Measurements from ENCODE around the gene GDNF.

The GDNF gene

DNA sequence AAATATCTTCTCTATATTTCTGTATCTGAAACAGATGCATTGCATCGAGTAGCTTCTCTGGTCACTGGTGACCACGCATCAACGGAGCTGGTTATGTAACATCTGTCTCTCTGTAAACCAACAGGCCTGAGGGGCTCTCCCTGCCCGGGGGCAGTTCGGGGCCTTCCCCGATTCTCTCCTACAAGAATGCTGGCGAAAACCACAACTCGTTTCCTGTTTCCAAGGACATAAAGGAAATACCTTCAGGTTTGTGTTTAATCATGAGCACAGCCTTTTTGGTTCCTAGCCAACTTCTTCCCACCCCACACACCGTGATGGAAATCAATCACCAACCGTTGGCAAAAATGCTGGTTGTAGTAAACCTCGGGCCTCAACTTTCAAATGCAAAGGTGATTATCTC lies 25.1 kb downstream of the GDNF start:
- DNase-seq (ENCODE audit: low spot score): no peak

DNA sequence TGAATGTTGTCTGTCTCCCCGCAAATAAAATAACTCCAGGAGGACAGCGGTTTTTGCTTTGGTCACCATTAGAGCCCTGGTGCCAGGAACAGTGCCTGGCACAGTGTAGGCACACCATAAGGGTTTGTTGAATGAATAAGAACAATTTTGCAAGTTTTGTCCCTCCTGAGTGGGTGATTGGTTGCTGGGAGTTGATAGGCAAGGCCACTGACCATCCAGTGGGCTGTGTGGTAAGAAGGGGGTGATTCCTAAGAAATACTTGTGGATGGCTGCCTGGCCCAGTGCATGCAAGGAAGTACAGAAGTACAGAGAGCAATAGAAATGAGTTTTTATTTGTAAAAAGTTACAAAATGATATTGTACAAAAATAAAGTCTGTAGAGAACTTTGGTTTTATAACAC lies 27.5 kb downstream of the GDNF start:
- TF ChIP-seq, protein P1, sequence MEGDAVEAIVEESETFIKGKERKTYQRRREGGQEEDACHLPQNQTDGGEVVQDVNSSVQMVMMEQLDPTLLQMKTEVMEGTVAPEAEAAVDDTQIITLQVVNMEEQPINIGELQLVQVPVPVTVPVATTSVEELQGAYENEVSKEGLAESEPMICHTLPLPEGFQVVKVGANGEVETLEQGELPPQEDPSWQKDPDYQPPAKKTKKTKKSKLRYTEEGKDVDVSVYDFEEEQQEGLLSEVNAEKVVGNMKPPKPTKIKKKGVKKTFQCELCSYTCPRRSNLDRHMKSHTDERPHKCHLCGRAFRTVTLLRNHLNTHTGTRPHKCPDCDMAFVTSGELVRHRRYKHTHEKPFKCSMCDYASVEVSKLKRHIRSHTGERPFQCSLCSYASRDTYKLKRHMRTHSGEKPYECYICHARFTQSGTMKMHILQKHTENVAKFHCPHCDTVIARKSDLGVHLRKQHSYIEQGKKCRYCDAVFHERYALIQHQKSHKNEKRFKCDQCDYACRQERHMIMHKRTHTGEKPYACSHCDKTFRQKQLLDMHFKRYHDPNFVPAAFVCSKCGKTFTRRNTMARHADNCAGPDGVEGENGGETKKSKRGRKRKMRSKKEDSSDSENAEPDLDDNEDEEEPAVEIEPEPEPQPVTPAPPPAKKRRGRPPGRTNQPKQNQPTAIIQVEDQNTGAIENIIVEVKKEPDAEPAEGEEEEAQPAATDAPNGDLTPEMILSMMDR (IDR thresholded peaks at IDR 0.05; ENCODE audit: borderline replicate concordance, control extremely low read depth, extremely low read depth, insufficient read depth, missing control alignments): no peak
- in situ Hi-C loops (cut with MboI; ENCODE audit: low sequenced_read_pairs, unreplicated experiment): no loop called here
- DNase-seq (ENCODE audit: low spot score): no peak

More for the DNA sequence above, 25.1 kb downstream of the GDNF start:
- in situ Hi-C loops (cut with MboI; ENCODE audit: low sequenced_read_pairs, unreplicated experiment): no loop called here
- TF ChIP-seq, protein P1 (IDR thresholded peaks at IDR 0.05; ENCODE audit: borderline replicate concordance, control extremely low read depth, extremely low read depth, insufficient read depth, missing control alignments): no peak

DNA sequence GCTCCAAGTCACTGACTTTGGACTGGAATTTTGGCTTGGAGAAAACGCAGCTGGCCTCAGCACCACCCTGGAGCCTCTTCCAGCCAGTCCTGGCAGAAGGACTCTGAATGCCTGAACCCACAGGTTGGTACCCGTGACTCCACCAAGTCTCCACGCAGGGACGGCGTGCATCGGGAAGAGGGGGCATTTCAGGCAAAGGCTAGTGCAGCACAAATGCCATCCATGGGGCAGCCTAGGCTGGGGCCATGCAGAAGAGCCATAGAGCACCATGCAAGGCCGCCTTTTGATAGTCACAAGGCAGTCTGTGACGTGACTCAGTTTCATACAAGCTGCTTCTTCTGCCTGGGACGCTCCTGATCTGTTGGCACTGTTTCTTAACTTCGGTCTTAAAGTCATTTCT lies 28.0 kb downstream of the GDNF start:
- in situ Hi-C loops (cut with MboI; ENCODE audit: low sequenced_read_pairs, unreplicated experiment): no loop called here
- no peak for DNase-seq (ENCODE audit: low spot score)
- TF ChIP-seq, protein P1 (IDR thresholded peaks at IDR 0.05; ENCODE audit: borderline replicate concordance, control extremely low read depth, extremely low read depth, insufficient read depth, missing control alignments): no peak

DNA sequence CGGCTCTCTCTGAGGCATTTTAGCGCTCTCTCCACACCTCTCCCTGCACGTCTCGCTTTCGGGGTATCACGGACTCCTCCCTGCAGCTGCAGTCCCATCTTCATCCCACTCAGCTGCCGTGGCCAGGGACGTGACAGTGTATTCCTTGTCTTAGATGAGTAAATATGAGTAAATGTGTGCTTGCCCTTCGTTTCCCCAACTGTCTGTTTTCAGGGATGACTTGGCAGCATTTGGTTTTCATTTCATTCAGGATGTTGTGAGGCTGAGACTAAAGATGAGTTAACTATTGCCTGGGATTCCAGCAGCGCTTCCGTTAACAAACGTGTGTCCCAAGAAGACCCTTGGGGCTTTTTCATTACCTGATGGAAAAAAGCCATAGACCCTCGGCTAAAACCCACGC lies 29.5 kb downstream of the GDNF start:
- in situ Hi-C loops (cut with MboI; ENCODE audit: low sequenced_read_pairs, unreplicated experiment): no loop called here
- TF ChIP-seq, protein P1 (IDR thresholded peaks at IDR 0.05; ENCODE audit: borderline replicate concordance, control extremely low read depth, extremely low read depth, insufficient read depth, missing control alignments): no peak
- no peak for DNase-seq (ENCODE audit: low spot score)

DNA sequence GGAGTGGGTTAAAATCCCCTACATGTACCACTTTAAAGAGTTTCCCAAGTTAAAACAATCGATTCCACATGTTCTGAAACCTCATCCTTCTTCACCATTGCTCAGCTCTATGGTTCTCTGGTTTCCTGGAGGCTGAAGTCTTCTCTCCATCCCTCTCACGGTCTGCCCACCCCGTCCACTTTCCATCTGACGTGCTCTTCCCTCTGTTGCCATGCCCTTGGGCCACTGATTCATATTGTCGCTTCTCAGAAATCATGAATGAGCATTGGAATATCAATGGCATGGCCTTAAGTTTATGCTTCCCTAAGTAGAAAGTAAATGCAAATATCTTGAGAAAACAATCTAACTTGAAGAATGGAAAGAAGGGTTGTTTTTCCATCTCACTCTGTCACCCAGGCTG lies 30.9 kb downstream of the GDNF start:
- in situ Hi-C loops (cut with MboI; ENCODE audit: low sequenced_read_pairs, unreplicated experiment): no loop called here
- TF ChIP-seq, protein P1 (IDR thresholded peaks at IDR 0.05; ENCODE audit: borderline replicate concordance, control extremely low read depth, extremely low read depth, insufficient read depth, missing control alignments): no peak
- no peak for DNase-seq (ENCODE audit: low spot score)

DNA sequence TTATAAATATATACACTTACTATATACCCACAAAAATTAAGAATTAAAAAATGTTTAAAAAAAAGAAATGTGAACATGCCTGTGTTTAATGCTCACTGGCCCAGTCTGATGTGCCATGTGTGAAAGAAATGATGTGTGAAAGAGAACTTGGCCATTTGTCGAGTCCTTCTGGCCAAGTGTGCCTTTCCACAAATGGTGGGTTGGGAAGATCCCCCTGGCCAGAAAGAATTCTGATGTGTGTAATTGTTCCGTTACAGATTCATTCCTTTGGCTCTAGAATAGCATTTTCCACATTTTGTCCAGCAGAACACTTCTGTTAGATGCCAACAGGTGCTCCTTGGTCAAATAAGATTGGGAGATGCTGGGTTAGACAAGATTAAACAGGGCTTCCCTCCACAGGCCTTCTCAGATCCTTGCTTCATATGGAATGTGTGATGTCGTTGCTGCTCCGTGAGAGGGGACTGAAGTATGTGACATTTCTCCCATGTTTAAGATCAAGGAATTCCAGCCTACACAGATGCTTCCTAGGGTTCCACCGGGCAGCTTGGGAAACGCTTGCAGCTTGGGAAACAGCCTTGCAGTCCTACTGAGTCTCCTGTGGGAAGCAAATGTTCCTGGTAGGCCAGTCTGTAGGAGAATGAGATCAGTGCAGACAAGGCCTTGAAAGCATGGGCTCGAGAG lies 32.1 kb downstream of the GDNF start:
- TF ChIP-seq, protein P1 (IDR thresholded peaks at IDR 0.05; ENCODE audit: borderline replicate concordance, control extremely low read depth, extremely low read depth, insufficient read depth, missing control alignments): no peak
- no peak for DNase-seq (ENCODE audit: low spot score)
- in situ Hi-C loops (cut with MboI; ENCODE audit: low sequenced_read_pairs, unreplicated experiment): no loop called here
